ENCODE measurements around the gene HSPG2.
"Not testable (repeated sequence)": the region's sequence is repeated elsewhere in the genome, so short reads cannot be mapped to it uniquely, and the experiment has no call there.

HSPG2 gene

GRCh38 chr1:21828506-21829210 is 108.5 kb downstream of the HSPG2 start:
- Histone ChIP-seq H3K4me1 (ENCODE audit: insufficient read depth, poor library complexity, severe bottlenecking) (no peaks in the 10 kb centered on the region), H3K4me3 (ENCODE audit: severe bottlenecking) (no peak overlapping the region), H3K36me3 (ENCODE audit: low read depth) (peaks cover 37% of the 10 kb centered on the region), H3K27me3 (ENCODE audit: insufficient read depth, poor library complexity, severe bottlenecking) (no peaks in the 10 kb centered on the region), H3K9me3 (ENCODE audit: severe bottlenecking) (no peaks in the 10 kb centered on the region), H3K27ac (ENCODE audit: poor library complexity, severe bottlenecking) (no peak overlapping the region)
- ATAC-seq (ENCODE audit: low read depth), result no peak
- no peak for DNase-seq (ENCODE audit: low spot score)
- TF ChIP-seq CTCF (IDR thresholded peaks at IDR 0.05; ENCODE audit: poor library complexity, severe bottlenecking), result no peak

DNA sequence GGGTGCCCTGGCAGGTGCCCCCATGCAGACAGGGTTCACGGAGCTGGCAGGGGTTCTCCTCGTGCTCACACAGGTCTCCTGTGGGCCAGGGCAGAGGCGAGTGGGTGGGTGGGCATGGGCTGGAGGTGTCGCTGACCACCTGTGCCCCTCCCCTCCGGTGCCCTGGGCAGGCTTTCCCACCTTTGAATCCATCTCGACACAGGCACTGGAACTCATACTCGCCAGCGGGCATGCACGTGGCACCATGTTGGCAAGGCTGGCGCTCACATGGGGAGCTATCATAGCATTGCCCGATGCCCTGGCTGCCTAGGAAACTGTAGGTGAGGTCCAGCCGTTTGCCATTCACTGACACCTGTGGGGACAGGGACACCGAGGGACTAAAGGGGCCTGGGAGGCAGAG is 109.0 kb downstream of the HSPG2 start:
- TF ChIP-seq CTCF (IDR thresholded peaks at IDR 0.05; ENCODE audit: poor library complexity, severe bottlenecking), result no peak
- Histone ChIP-seq H3K36me3 (ENCODE audit: low read depth) (peaks cover 31% of the 10 kb centered on the region), H3K4me1 (ENCODE audit: insufficient read depth, poor library complexity, severe bottlenecking) (no peaks in the 10 kb centered on the region), H3K27ac (ENCODE audit: poor library complexity, severe bottlenecking) (no peak overlapping the region), H3K27me3 (ENCODE audit: insufficient read depth, poor library complexity, severe bottlenecking) (no peaks in the 10 kb centered on the region), H3K9me3 (ENCODE audit: severe bottlenecking) (no peaks in the 10 kb centered on the region), H3K4me3 (ENCODE audit: severe bottlenecking) (no peak overlapping the region)
- DNase-seq (ENCODE audit: low spot score) (no peak), ATAC-seq (ENCODE audit: low read depth) (no peak)

GRCh38 chr1:21827141-21827679 is 109.9 kb downstream of the HSPG2 start:
- no peak for TF ChIP-seq CTCF (IDR thresholded peaks at IDR 0.05; ENCODE audit: poor library complexity, severe bottlenecking)
- Histone ChIP-seq H3K4me3 (ENCODE audit: severe bottlenecking) (no peak overlapping the region), H3K36me3 (ENCODE audit: low read depth) (peaks cover 30% of the 10 kb centered on the region), H3K4me1 (ENCODE audit: insufficient read depth, poor library complexity, severe bottlenecking) (no peaks in the 10 kb centered on the region), H3K27ac (ENCODE audit: poor library complexity, severe bottlenecking) (no peak overlapping the region), H3K9me3 (ENCODE audit: severe bottlenecking) (no peaks in the 10 kb centered on the region), H3K27me3 (ENCODE audit: insufficient read depth, poor library complexity, severe bottlenecking) (no peaks in the 10 kb centered on the region)
- DNase-seq (ENCODE audit: low spot score) (no peak), ATAC-seq (ENCODE audit: low read depth) (no peak)

DNA sequence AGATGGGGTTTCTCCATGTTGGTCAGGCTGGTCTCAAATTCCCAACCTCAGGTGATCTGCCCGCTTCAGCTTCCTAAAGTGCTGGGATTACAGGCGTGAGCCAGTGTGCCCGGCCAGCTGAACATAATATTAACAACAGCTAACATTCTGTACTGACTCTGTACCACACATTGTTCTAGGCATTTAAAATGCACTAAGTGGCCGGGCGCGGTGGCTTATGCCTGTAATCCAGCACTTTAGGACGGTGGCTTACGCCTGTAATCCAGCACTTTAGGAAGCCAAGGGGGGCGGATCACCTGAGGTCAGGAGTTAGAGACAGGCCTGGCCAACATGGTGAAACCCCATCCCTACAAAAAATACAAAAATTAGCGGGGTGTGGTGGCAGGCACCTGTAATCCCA is 110.4 kb downstream of the HSPG2 start:
- not testable (repeated sequence) for H3K4me3 ChIP-seq (ENCODE audit: severe bottlenecking); H3K27me3 ChIP-seq (ENCODE audit: insufficient read depth, poor library complexity, severe bottlenecking); H3K27ac ChIP-seq (ENCODE audit: poor library complexity, severe bottlenecking); DNase-seq (ENCODE audit: low spot score); ATAC-seq (ENCODE audit: low read depth); H3K4me1 ChIP-seq (ENCODE audit: insufficient read depth, poor library complexity, severe bottlenecking); H3K9me3 ChIP-seq (ENCODE audit: severe bottlenecking)
- H3K36me3 ChIP-seq (ENCODE audit: low read depth), result peaks cover 30% of the 10 kb centered on the region

DNA sequence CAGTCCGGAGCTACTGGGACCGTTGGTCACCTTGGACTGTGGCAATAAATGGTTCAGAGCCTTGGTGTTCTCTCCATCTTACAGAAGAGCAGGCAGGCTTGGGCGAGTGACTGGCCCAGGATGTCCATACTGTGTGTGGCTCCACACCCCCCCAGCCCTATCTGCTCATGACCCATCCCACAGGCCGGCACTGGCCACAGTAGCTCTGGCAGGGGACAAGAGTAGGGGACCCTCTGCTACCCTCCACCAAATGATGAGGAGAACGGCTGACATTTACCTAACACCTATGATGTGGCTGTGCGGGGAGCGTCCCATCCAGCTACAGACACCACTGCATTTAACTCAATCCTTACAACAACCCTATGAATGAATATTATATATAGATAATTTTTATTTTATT is 111.7 kb downstream of the HSPG2 start:
- no peaks in the 10 kb centered on the region for H3K27me3 ChIP-seq (ENCODE audit: insufficient read depth, poor library complexity, severe bottlenecking)
- no peak for DNase-seq (ENCODE audit: low spot score)
- H3K36me3 ChIP-seq (ENCODE audit: low read depth), result peaks cover 30% of the 10 kb centered on the region
- no peak overlapping the region for H3K27ac ChIP-seq (ENCODE audit: poor library complexity, severe bottlenecking)
- no peaks in the 10 kb centered on the region for H3K4me1 ChIP-seq (ENCODE audit: insufficient read depth, poor library complexity, severe bottlenecking)
- no peak for ATAC-seq (ENCODE audit: low read depth)
- H3K9me3 ChIP-seq (ENCODE audit: severe bottlenecking), result peaks cover 2% of the 10 kb centered on the region
- H3K4me3 ChIP-seq (ENCODE audit: severe bottlenecking), result no peak overlapping the region
- no peak for TF ChIP-seq CTCF (IDR thresholded peaks at IDR 0.05; ENCODE audit: poor library complexity, severe bottlenecking)
